Glutamatergic neuron (in vitro differentiated cells): ENCODE measurements around the gene HGF. TPM values are rescaled to one million over a fixed set of nuclear protein-coding genes. Genes with fewer than 3 reads are reported as not detected.
A peak's percentile ranks its signal among the peaks of the same experiment; 100 is the strongest.

ENCODE experiments used
- DNase-seq: peaks from one replicate; pipeline ENCODE4 v3.0.0; 2022
- H3K27ac Mint-ChIP-seq: one replicate; pipeline ENCODE4 v1.8.0; 2020; ENCODE audit warnings: mild to moderate bottlenecking, mixed read lengths, inconsistent platforms; ENCODE audit not compliant: unreplicated experiment
- H3K27me3 Mint-ChIP-seq: one replicate; pipeline ENCODE4 v1.8.0; 2020; ENCODE audit warnings: mild to moderate bottlenecking, moderate library complexity, mixed read lengths, inconsistent platforms; ENCODE audit not compliant: unreplicated experiment
- H3K36me3 Mint-ChIP-seq: one replicate; pipeline ENCODE4 v1.8.0; 2020; ENCODE audit warnings: mild to moderate bottlenecking, mixed read lengths, inconsistent platforms; ENCODE audit not compliant: unreplicated experiment
- H3K4me1 Mint-ChIP-seq: one replicate; pipeline ENCODE4 v1.8.0; 2020; ENCODE audit warnings: mild to moderate bottlenecking, low read depth, mixed read lengths, inconsistent platforms; ENCODE audit not compliant: unreplicated experiment
- H3K4me3 Mint-ChIP-seq: one replicate; pipeline ENCODE4 v1.8.0; 2020; ENCODE audit warnings: mild to moderate bottlenecking, mixed read lengths, inconsistent platforms; ENCODE audit not compliant: unreplicated experiment
- H3K9me3 Mint-ChIP-seq: one replicate; pipeline ENCODE4 v1.8.0; 2020; ENCODE audit warnings: mild to moderate bottlenecking, moderate library complexity, mixed read lengths, inconsistent platforms; ENCODE audit not compliant: unreplicated experiment
- CTCF ChIP-seq: fragments of 200-600 bp; sonication (generic); IDR thresholded peaks from one replicate; pipeline ENCODE4 v1.5.0; 2021; ENCODE audit not compliant: partially characterized antibody, unreplicated experiment
- total RNA-seq: library from RNA; stranded (reverse); fragmentation: NEBNext Ultra II Directional; extraction: Animal tissue kit (Norgen Biotek cat#: 25700); gene quantifications from one replicate; pipeline ENCODE4 v1.2.1, GENCODE V29; 2021; ENCODE audit not compliant: unreplicated experiment

Gene HGF
- total RNA-seq, 1 donor from 2014 or later, result not detected

- DNase-seq, result no peak
- Mint-ChIP-seq H3K27ac (no peak overlapping the region), H3K4me1 (peaks cover 2% of the 10 kb centered on the region), H3K4me3 (no peak overlapping the region), H3K27me3 (no peaks in the 10 kb centered on the region), H3K36me3 (no peaks in the 10 kb centered on the region), H3K9me3 (peaks cover 2% of the 10 kb centered on the region)
- TF ChIP-seq CTCF, result no peak
Measured at GRCh38 chr7:81803267-81803666, 33.4 kb upstream of the HGF start.

GRCh38 chr7:81802251-81802650 is 32.4 kb upstream of the HGF start:
- TF ChIP-seq CTCF, result no peak
- no peaks in the 10 kb centered on the region for H3K27me3 Mint-ChIP-seq
- H3K4me1 Mint-ChIP-seq, result peaks cover 2% of the 10 kb centered on the region
- no peak overlapping the region for H3K4me3 Mint-ChIP-seq
- H3K9me3 Mint-ChIP-seq, result peaks cover 2% of the 10 kb centered on the region
- H3K27ac Mint-ChIP-seq, result no peak overlapping the region
- no peak for DNase-seq
- no peaks in the 10 kb centered on the region for H3K36me3 Mint-ChIP-seq

GRCh38 chr7:81801532-81801931 is 31.7 kb upstream of the HGF start:
- Mint-ChIP-seq H3K27ac (no peak overlapping the region), H3K27me3 (no peaks in the 10 kb centered on the region), H3K36me3 (no peaks in the 10 kb centered on the region), H3K4me1 (peaks cover 2% of the 10 kb centered on the region), H3K9me3 (peaks cover 2% of the 10 kb centered on the region), H3K4me3 (no peak overlapping the region)
- no peak for DNase-seq
- no peak for TF ChIP-seq CTCF

GRCh38 chr7:81791568-81792518 is 22.0 kb upstream of the HGF start:
- peaks cover 12% of the 10 kb centered on the region for H3K4me1 Mint-ChIP-seq
- H3K27me3 Mint-ChIP-seq, result no peaks in the 10 kb centered on the region
- DNase-seq, result no peak
- no peaks in the 10 kb centered on the region for H3K9me3 Mint-ChIP-seq
- TF ChIP-seq CTCF, result no peak
- no peaks in the 10 kb centered on the region for H3K36me3 Mint-ChIP-seq
- peak overlapping the region; percentile 71 for H3K27ac Mint-ChIP-seq
- no peak overlapping the region for H3K4me3 Mint-ChIP-seq

GRCh38 chr7:81790686-81791085 is 20.8 kb upstream of the HGF start:
- Mint-ChIP-seq H3K4me1 (peaks cover 12% of the 10 kb centered on the region), H3K27ac (no peak overlapping the region), H3K4me3 (no peak overlapping the region), H3K36me3 (no peaks in the 10 kb centered on the region), H3K9me3 (no peaks in the 10 kb centered on the region), H3K27me3 (no peaks in the 10 kb centered on the region)
- DNase-seq, result no peak
- TF ChIP-seq CTCF, result no peak
